C4-2B (cell line): ENCODE measurements around the gene TYW3.
A peak's percentile ranks its signal among the peaks of the same experiment; 100 is the strongest.

Source experiments
- H3K27ac ChIP-seq: fragments of 450-650 bp; 2 replicates; pipeline ENCODE4 v1.5.1; 2017
- CTCF ChIP-seq: fragments of 450-650 bp; conservative IDR thresholded peaks from 2 replicates; pipeline ENCODE4 v1.5.1; 2017; ENCODE audit warnings: mild to moderate bottlenecking
- ZFX ChIP-seq: fragments of 450-650 bp; IDR thresholded peaks from 2 replicates; pipeline ENCODE4 v1.6.1; 2017

The TYW3 gene, protein sequence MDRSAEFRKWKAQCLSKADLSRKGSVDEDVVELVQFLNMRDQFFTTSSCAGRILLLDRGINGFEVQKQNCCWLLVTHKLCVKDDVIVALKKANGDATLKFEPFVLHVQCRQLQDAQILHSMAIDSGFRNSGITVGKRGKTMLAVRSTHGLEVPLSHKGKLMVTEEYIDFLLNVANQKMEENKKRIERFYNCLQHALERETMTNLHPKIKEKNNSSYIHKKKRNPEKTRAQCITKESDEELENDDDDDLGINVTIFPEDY

DNA sequence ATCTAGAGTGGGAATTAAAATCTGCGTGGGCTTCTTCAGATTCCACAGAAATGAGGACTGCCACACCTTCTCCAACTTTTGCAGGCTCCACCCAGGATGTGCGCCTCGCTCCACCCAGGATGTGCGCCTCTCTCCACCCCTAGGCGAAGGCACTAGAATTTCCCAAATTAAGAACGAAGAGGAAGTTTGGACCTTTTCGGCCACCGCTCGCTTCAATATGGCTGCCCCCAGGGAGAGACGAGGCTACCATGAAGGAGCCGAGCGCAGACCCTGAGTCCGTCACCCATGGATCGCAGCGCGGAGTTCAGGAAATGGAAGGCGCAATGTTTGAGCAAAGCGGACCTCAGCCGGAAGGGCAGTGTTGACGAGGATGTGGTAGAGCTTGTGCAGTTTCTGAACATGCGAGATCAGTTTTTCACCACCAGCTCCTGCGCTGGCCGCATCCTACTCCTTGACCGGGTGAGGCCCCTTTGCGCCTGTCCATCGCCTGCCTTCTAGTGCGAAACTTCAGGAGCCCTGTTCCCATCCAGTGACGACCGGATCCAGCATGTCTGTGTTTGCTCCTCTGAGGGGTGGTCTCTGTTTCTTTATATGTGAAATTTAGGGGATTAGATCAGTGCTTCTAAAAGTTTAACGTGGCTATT lies at the start of gene TYW3, which contains the start of gene CRYZ:
TSS of gene TYW3 (plus strand) at position 193 of the 644 bp plus-strand sequence. CDS start at position 286, 93 bp downstream.
TSS of gene CRYZ (minus strand) at position 91 of the 644 bp plus-strand sequence. CDS start 8,229 bp downstream, outside the sequence.
- H3K27ac ChIP-seq, result peak within 1 kb of the TSS; percentile 79
- TF ChIP-seq ZFX (peak; percentile 45; the same call in 1 of the 2 replicates), CTCF (no peak)

DNA sequence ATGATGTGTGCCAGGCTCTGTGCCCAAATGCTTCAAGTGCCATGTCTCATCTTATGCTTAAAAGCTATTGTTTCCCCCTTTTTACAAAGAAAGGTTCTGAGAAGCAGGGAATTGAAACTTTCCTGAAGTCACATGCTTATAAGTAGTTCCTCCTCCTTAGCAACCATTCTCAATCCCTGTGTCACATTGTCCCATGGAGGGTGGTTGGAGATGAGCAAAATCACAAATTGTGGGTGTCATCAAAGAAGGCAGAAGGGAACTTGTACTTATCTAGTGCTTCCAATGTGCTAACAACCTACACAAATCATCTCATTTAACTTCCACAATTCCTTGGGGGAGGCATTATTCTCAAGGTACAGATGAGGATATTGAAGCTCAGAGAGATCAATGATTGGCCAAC lies 49.3 kb upstream of the TYW3 start:
- no peak overlapping the region for H3K27ac ChIP-seq
- TF ChIP-seq CTCF (no peak), ZFX (no peak)

DNA sequence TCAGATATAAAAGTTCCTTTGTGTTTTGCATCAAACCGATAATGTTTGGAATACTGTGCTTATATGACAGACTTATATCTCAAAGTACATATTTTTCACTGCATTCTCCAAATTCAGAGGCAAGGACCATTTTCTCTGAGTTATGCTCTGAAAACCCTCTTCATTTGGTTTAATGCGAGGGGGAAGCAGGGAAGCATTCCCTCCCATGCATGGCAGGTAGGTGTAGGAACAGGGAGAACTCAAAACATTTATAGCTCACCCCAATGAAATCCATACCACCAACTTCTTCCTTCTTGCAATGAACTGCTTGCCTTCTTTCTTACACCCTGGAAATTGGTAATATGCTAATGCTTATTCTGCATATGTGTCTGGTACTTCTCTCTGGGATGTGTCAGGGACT lies 48.7 kb upstream of the TYW3 start:
- no peak overlapping the region for H3K27ac ChIP-seq

GRCh38 chr1:74686928-74687327 lies 46.0 kb upstream of the TYW3 start:
- H3K27ac ChIP-seq, result no peak overlapping the region

More for the DNA sequence above, 48.7 kb upstream of the TYW3 start:
- TF ChIP-seq CTCF, result no peak
- no peak for TF ChIP-seq ZFX

DNA sequence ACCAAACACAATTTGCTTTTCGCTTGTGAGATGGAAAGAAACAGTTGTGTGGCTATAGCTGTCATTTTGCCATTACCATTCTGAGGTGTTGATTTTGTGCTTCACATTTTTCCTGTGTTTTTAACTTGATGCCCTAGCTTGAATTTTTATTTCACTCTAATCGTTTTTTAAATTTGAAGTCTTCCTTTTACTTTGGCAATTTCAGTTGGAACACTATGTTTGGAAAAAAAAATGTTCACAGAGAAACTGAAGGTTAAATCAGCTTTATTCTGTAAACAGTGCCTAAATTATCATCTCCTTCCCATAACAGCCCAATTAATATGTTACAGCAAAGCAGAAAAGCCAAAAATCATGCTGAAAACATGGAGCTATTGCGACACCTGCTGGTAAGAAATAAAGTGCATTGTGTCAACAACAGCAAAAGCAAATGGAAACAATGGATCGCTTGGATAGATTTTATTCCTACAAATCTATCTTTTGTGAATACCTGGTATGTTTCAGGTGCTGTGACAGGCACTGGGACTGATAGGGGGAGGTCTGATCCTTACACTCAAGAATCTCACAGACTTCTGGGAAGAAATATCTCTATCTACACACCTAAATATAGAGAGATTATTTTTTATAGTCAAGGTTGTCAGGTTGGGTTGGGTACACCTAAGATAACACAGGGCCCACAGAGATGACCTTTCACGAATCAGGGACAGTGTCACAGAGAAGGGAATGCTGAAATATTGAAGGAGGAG lies 43.2 kb upstream of the TYW3 start:
- no peak overlapping the region for H3K27ac ChIP-seq
- TF ChIP-seq CTCF (peak; percentile 90), ZFX (no peak)

More at GRCh38 chr1:74686928-74687327, 46.0 kb upstream of the TYW3 start:
- TF ChIP-seq CTCF (no peak), ZFX (no peak)

DNA sequence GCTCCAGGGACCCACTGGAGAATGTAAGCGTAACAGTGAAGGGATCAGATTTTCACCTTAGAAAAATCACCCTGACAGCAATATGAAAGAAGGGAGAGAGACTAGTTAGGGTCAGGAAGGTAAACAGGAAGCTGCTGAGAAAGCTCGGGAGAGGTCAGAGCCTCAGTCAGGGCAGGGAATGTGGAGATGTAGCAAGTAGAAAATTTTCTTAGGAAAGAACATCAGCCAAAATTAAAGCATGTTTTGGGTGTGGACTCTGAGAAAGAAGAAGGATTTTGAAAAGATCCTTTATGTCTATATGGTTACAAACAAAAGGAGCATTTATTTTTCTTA lies 42.6 kb upstream of the TYW3 start:
- no peak for TF ChIP-seq ZFX
- TF ChIP-seq CTCF, result no peak
- H3K27ac ChIP-seq, result no peak overlapping the region

GRCh38 chr1:74690909-74691308 lies 42.0 kb upstream of the TYW3 start:
- no peak for TF ChIP-seq ZFX

More at GRCh38 chr1:74690909-74691308, 42.0 kb upstream of the TYW3 start:
- no peak overlapping the region for H3K27ac ChIP-seq
